Activated B cell treated with CpG ODN at 0.5 μM for 24 hours (primary cell): ENCODE results near the gene HTR4. TPM values are rescaled to one million over a fixed set of nuclear protein-coding genes. Genes with fewer than 3 reads are reported as not detected.
"Not testable (repeated sequence)": the region's sequence is repeated elsewhere in the genome, so short reads cannot be mapped to it uniquely, and the experiment has no call there.

Experiments used
- ATAC-seq: fragments of 200-7000 bp; cut with Tn5 transposase; one replicate; pipeline ENCODE4 v1.10.0; 2021; ENCODE audit warnings: low read depth, mild to moderate bottlenecking, moderate library complexity
- CTCF ChIA-PET: fragments of 350-600 bp; sonication (Branson Sonifier 250); formaldehyde crosslinking; loops from one replicate; lab custom pipeline; 2021; ENCODE audit warnings: antibody characterized with exemption; lab: Charles Lee
- POLR2A ChIA-PET: fragments of 350-600 bp; sonication (Branson Sonifier 250); formaldehyde crosslinking; loops from one replicate; lab custom pipeline; 2021; ENCODE audit warnings: antibody characterized with exemption; lab: Charles Lee
- DNase-seq: peaks from one replicate; pipeline ENCODE4 v3.0.0; 2022
- H3K27ac Mint-ChIP-seq: one replicate; pipeline ENCODE4 v1.8.0; 2020; ENCODE audit warnings: mixed read lengths
- H3K27me3 Mint-ChIP-seq: one replicate; pipeline ENCODE4 v1.8.0; 2021; ENCODE audit warnings: mixed read lengths
- H3K36me3 Mint-ChIP-seq: one replicate; pipeline ENCODE4 v1.8.0; 2021; ENCODE audit warnings: low read depth, mixed read lengths
- H3K4me1 Mint-ChIP-seq: one replicate; pipeline ENCODE4 v1.8.0; 2021; ENCODE audit warnings: mixed read lengths
- H3K4me3 Mint-ChIP-seq: one replicate; pipeline ENCODE4 v1.8.0; 2020; ENCODE audit warnings: mild to moderate bottlenecking, mixed read lengths
- H3K9me3 Mint-ChIP-seq: one replicate; pipeline ENCODE4 v1.8.0; 2020; ENCODE audit warnings: mixed read lengths
- CTCF ChIP-seq: fragments of 200-600 bp; IDR thresholded peaks from one replicate; pipeline ENCODE4 v1.8.0; 2022; ENCODE audit warnings: antibody characterized with exemption, mild to moderate bottlenecking
- intact Hi-C: fragments of 100-400 bp; cut with micrococcal nuclease; formaldehyde crosslinking; loops from one replicate; pipeline ENCODE4 v1.15.1; 2024
- total RNA-seq: library from RNA; stranded (reverse); gene quantifications from 2 replicates; pipeline ENCODE4 v1.2.3, GENCODE V29; 2022

HTR4 gene
- total RNA-seq, 1 donor from 2014 or later = not detected

- H3K36me3 Mint-ChIP-seq = no peaks in the 10 kb centered on the region
- TF ChIP-seq CTCF = no peak
- no peak for DNase-seq
- no peaks in the 10 kb centered on the region for H3K4me1 Mint-ChIP-seq
- no peak overlapping the region for H3K4me3 Mint-ChIP-seq
- no peaks in the 10 kb centered on the region for H3K9me3 Mint-ChIP-seq
- ATAC-seq = no peak
- intact Hi-C loops = no loop called here
- no peak overlapping the region for H3K27ac Mint-ChIP-seq
- no peaks in the 10 kb centered on the region for H3K27me3 Mint-ChIP-seq
- CTCF ChIA-PET = no interaction called here
- POLR2A ChIA-PET = no interaction called here
Measured at GRCh38 chr5:148469501-148469935, 184.8 kb downstream of the HTR4 start.

GRCh38 chr5:148468746-148469145 lies 185.6 kb downstream of the HTR4 start:
- H3K9me3 Mint-ChIP-seq, POLR2A ChIA-PET, ATAC-seq, H3K27me3 Mint-ChIP-seq, intact Hi-C loops, H3K4me1 Mint-ChIP-seq, DNase-seq, H3K27ac Mint-ChIP-seq, CTCF ChIA-PET, H3K4me3 Mint-ChIP-seq, H3K36me3 Mint-ChIP-seq: not testable (repeated sequence)

- ChIA-PET CTCF (no interaction called here), POLR2A (no interaction called here)
- H3K4me3 Mint-ChIP-seq = no peak overlapping the region
- no peaks in the 10 kb centered on the region for H3K27me3 Mint-ChIP-seq
- no peak for ATAC-seq
- intact Hi-C loops = no loop called here
- H3K4me1 Mint-ChIP-seq = no peaks in the 10 kb centered on the region
- no peaks in the 10 kb centered on the region for H3K9me3 Mint-ChIP-seq
- H3K27ac Mint-ChIP-seq = no peak overlapping the region
- DNase-seq = no peak
- TF ChIP-seq CTCF = no peak
- H3K36me3 Mint-ChIP-seq = no peaks in the 10 kb centered on the region
Measured at GRCh38 chr5:148467958-148468357, 186.4 kb downstream of the HTR4 start.

GRCh38 chr5:148466236-148466580 lies 188.1 kb downstream of the HTR4 start:
- Mint-ChIP-seq H3K4me1 (no peaks in the 10 kb centered on the region), H3K36me3 (no peaks in the 10 kb centered on the region), H3K27me3 (peaks cover 1% of the 10 kb centered on the region), H3K9me3 (no peaks in the 10 kb centered on the region), H3K4me3 (no peak overlapping the region), H3K27ac (no peak overlapping the region)
- intact Hi-C loops = no loop called here
- DNase-seq (no peak), ATAC-seq (no peak)
- no peak for TF ChIP-seq CTCF
- CTCF ChIA-PET = no interaction called here
- POLR2A ChIA-PET = no interaction called here

- CTCF ChIA-PET = no interaction called here
- TF ChIP-seq CTCF = no peak
- no peak overlapping the region for H3K27ac Mint-ChIP-seq
- ATAC-seq = no peak
- H3K27me3 Mint-ChIP-seq = peaks cover 1% of the 10 kb centered on the region
- H3K4me1 Mint-ChIP-seq = no peaks in the 10 kb centered on the region
- no peak overlapping the region for H3K4me3 Mint-ChIP-seq
- H3K36me3 Mint-ChIP-seq = no peaks in the 10 kb centered on the region
- DNase-seq = no peak
- intact Hi-C loops = no loop called here
- no peaks in the 10 kb centered on the region for H3K9me3 Mint-ChIP-seq
- POLR2A ChIA-PET = no interaction called here
Measured at GRCh38 chr5:148465381-148466235, 188.7 kb downstream of the HTR4 start.
